ENCODE results near the gene PSME2. TPM values are rescaled to one million over a fixed set of nuclear protein-coding genes. Genes with fewer than 3 reads are reported as not detected.

The PSME2 gene
- total RNA-seq, 2 experiments from 2014 or later = 635 to 636 TPM

- POLR2A ChIA-PET = interaction anchor here (2.5 to 4.0 kb wide), 3 partner anchors 8 to 25 kb away, joined by 32 to 56 read pairs (median 48); partner anchors contain the start of genes DCAF11, IRF9, NRL and PSME2
- peak; percentile 49 for DNase-seq
These were observed 7.0 kb downstream of the PSME2 start for GRCh38 chr14:24139272-24139934.

GRCh38 chr14:24138396-24139271 lies 7.8 kb downstream of the PSME2 start:
- ChIA-PET POLR2A (interaction anchor here (0.5 to 8.7 kb wide), 5 partner anchors 8 to 44 kb away, joined by 3 to 119 read pairs (median 56); partner anchors contain the start of genes DCAF11, IRF9, NRL and PSME2), CTCF (interaction anchor here (1.5 to 5.2 kb wide), 5 partner anchors 22 to 30 kb away, joined by 3 to 43 read pairs (median 8); partner anchors contain the start of genes DCAF11, IRF9 and NRL)

More at GRCh38 chr14:24139272-24139934, 7.0 kb downstream of the PSME2 start:
- Mint-ChIP-seq H3K4me1 (ENCODE audit: low read depth) (peaks cover 62% of the 10 kb centered on the region), H3K4me3 (peak overlapping the region; percentile 97), H3K36me3 (ENCODE audit: low read depth) (peaks cover 69% of the 10 kb centered on the region), H3K27me3 (ENCODE audit: low read depth) (no peaks in the 10 kb centered on the region), H3K9me3 (ENCODE audit: insufficient read depth) (no peaks in the 10 kb centered on the region), H3K27ac (peak overlapping the region; percentile 68)
- ATAC-seq = no peak
- CTCF ChIA-PET = interaction anchor here (1.5 to 5.2 kb wide), 3 partner anchors 21 to 30 kb away, joined by 3 to 37 read pairs (median 4); partner anchors contain the start of gene IRF9

GRCh38 chr14:24137529-24138395 lies 8.6 kb downstream of the PSME2 start:
- no peaks in the 10 kb centered on the region for H3K27me3 Mint-ChIP-seq (ENCODE audit: low read depth)
- peak overlapping the region; percentile 91 for H3K27ac Mint-ChIP-seq
- CTCF ChIA-PET = interaction anchor here (0.7 to 5.2 kb wide), 6 partner anchors 9 to 170 kb away, joined by 3 to 43 read pairs (median 16); partner anchors contain the start of genes DCAF11, IRF9, NRL and PSME2
- peaks cover 56% of the 10 kb centered on the region for H3K36me3 Mint-ChIP-seq (ENCODE audit: low read depth)
- ATAC-seq (no peak), DNase-seq (no peak)
- no peaks in the 10 kb centered on the region for H3K9me3 Mint-ChIP-seq (ENCODE audit: insufficient read depth)
- peak overlapping the region; percentile 86 for H3K4me3 Mint-ChIP-seq
- H3K4me1 Mint-ChIP-seq (ENCODE audit: low read depth) = peaks cover 49% of the 10 kb centered on the region
- POLR2A ChIA-PET = interaction anchor here (0.6 to 8.7 kb wide), 7 partner anchors 9 to 73 kb away, joined by 3 to 119 read pairs (median 7); partner anchors contain the start of genes DCAF11, IRF9, NRL and PSME2

More at GRCh38 chr14:24138396-24139271, 7.8 kb downstream of the PSME2 start:
- no peak for DNase-seq
- H3K27me3 Mint-ChIP-seq (ENCODE audit: low read depth) = no peaks in the 10 kb centered on the region
- ATAC-seq = no peak
- peak overlapping the region; percentile 68 for H3K27ac Mint-ChIP-seq
- H3K4me1 Mint-ChIP-seq (ENCODE audit: low read depth) = peaks cover 54% of the 10 kb centered on the region
- H3K9me3 Mint-ChIP-seq (ENCODE audit: insufficient read depth) = no peaks in the 10 kb centered on the region
- peak overlapping the region; percentile 97 for H3K4me3 Mint-ChIP-seq
- H3K36me3 Mint-ChIP-seq (ENCODE audit: low read depth) = peaks cover 63% of the 10 kb centered on the region

- ATAC-seq (no peak), DNase-seq (peak; percentile 32)
- ChIA-PET CTCF (interaction anchor here (0.7 to 5.2 kb wide), 8 partner anchors 10 to 174 kb away, joined by 3 to 43 read pairs (median 6); partner anchors contain the start of genes DCAF11, IRF9, LTB4R and NRL), POLR2A (interaction anchor here (0.6 to 8.7 kb wide), 12 partner anchors 10 to 85 kb away, joined by 3 to 119 read pairs (median 6); partner anchors contain the start of genes CARMIL3, CHMP4A, DCAF11 and IPO4)
- no peaks in the 10 kb centered on the region for H3K9me3 Mint-ChIP-seq (ENCODE audit: insufficient read depth)
- no peaks in the 10 kb centered on the region for H3K27me3 Mint-ChIP-seq (ENCODE audit: low read depth)
- peaks cover 52% of the 10 kb centered on the region for H3K36me3 Mint-ChIP-seq (ENCODE audit: low read depth)
- H3K27ac Mint-ChIP-seq = peak overlapping the region; percentile 91
- H3K4me1 Mint-ChIP-seq (ENCODE audit: low read depth) = peaks cover 51% of the 10 kb centered on the region
- H3K4me3 Mint-ChIP-seq = peak overlapping the region; percentile 86
These were observed 9.5 kb downstream of the PSME2 start for GRCh38 chr14:24136684-24137528.

GRCh38 chr14:24135834-24136683 lies 10.4 kb downstream of the PSME2 start, which contains the start of gene PSME1:
Gene PSME1, plus strand, starts transcription at chr14:24136194. Its CDS starts 69 bp downstream, at chr14:24136263.
- ChIA-PET POLR2A (interaction anchor here (0.5 to 8.7 kb wide), 17 partner anchors 9 to 174 kb away, joined by 3 to 119 read pairs (median 5); partner anchors contain the start of genes CARMIL3, CHMP4A, DCAF11 and IPO4), CTCF (interaction anchor here (0.6 to 5.2 kb wide), 10 partner anchors 9 to 175 kb away, joined by 3 to 43 read pairs (median 5); partner anchors contain the start of genes DCAF11, IRF9, LTB4R and NRL)
- DNase-seq (peak; percentile 95), ATAC-seq (peak; percentile 91)
- H3K9me3 Mint-ChIP-seq (ENCODE audit: insufficient read depth) = no peaks in the 10 kb centered on the region
- peaks cover 47% of the 10 kb centered on the region for H3K36me3 Mint-ChIP-seq (ENCODE audit: low read depth)
- H3K27ac Mint-ChIP-seq = peak within 1 kb of the TSS; percentile 91
- peaks cover 54% of the 10 kb centered on the region for H3K4me1 Mint-ChIP-seq (ENCODE audit: low read depth)
- peak within 1 kb of the TSS; percentile 86 for H3K4me3 Mint-ChIP-seq
- H3K27me3 Mint-ChIP-seq (ENCODE audit: low read depth) = no peaks in the 10 kb centered on the region

- CTCF ChIA-PET = interaction anchor here (0.6 to 5.2 kb wide), 8 partner anchors 12 to 77 kb away, joined by 3 to 43 read pairs (median 8); partner anchors contain the start of genes DCAF11, IRF9, NRL and PSME2
- peak overlapping the region; percentile 86 for H3K27ac Mint-ChIP-seq
These were observed 10.9 kb downstream of the PSME2 start for GRCh38 chr14:24135584-24135833.

GRCh38 chr14:24133735-24134134 lies 12.7 kb downstream of the PSME2 start:
- H3K27me3 Mint-ChIP-seq (ENCODE audit: low read depth) = no peaks in the 10 kb centered on the region
- no peak overlapping the region for H3K27ac Mint-ChIP-seq
- CTCF ChIA-PET = interaction anchor here (0.9 to 2.3 kb wide), 5 partner anchors 17 to 28 kb away, joined by 3 to 9 read pairs (median 3); partner anchors contain the start of genes DCAF11, IRF9 and NRL
- POLR2A ChIA-PET = interaction anchor here (1.4 to 8.7 kb wide), 4 partner anchors 8 to 27 kb away, joined by 3 to 119 read pairs (median 12); partner anchors contain the start of genes DCAF11, EMC9, IRF9 and NRL
- no peak overlapping the region for H3K4me3 Mint-ChIP-seq
- peaks cover 25% of the 10 kb centered on the region for H3K36me3 Mint-ChIP-seq (ENCODE audit: low read depth)
- peaks cover 46% of the 10 kb centered on the region for H3K4me1 Mint-ChIP-seq (ENCODE audit: low read depth)
- no peak for ATAC-seq
- DNase-seq = no peak
- H3K9me3 Mint-ChIP-seq (ENCODE audit: insufficient read depth) = no peaks in the 10 kb centered on the region

More at GRCh38 chr14:24135584-24135833, 10.9 kb downstream of the PSME2 start:
- Mint-ChIP-seq H3K4me3 (peak overlapping the region; percentile 86), H3K36me3 (ENCODE audit: low read depth) (peaks cover 42% of the 10 kb centered on the region), H3K27me3 (ENCODE audit: low read depth) (no peaks in the 10 kb centered on the region), H3K9me3 (ENCODE audit: insufficient read depth) (no peaks in the 10 kb centered on the region), H3K4me1 (ENCODE audit: low read depth) (peaks cover 58% of the 10 kb centered on the region)
- POLR2A ChIA-PET = interaction anchor here (0.6 to 8.7 kb wide), 11 partner anchors 9 to 175 kb away, joined by 3 to 119 read pairs (median 6); partner anchors contain the start of genes CHMP4A, DCAF11, IPO4 and IRF9
- peak; percentile 3 for ATAC-seq
- peak; percentile 36 for DNase-seq

GRCh38 chr14:24132976-24133375 lies 13.4 kb downstream of the PSME2 start:
- ChIA-PET CTCF (interaction anchor here (0.7 to 2.3 kb wide), 6 partner anchors 8 to 75 kb away, joined by 3 to 9 read pairs (median 4); partner anchors contain the start of gene EMC9), POLR2A (interaction anchor here (1.0 to 8.7 kb wide), 7 partner anchors 8 to 28 kb away, joined by 3 to 119 read pairs (median 5); partner anchors contain the start of genes DCAF11, EMC9, IRF9 and NRL)
- DNase-seq (no peak), ATAC-seq (no peak)
- peaks cover 18% of the 10 kb centered on the region for H3K36me3 Mint-ChIP-seq (ENCODE audit: low read depth)
- H3K9me3 Mint-ChIP-seq (ENCODE audit: insufficient read depth) = no peaks in the 10 kb centered on the region
- peaks cover 41% of the 10 kb centered on the region for H3K4me1 Mint-ChIP-seq (ENCODE audit: low read depth)
- H3K4me3 Mint-ChIP-seq = no peak overlapping the region
- no peaks in the 10 kb centered on the region for H3K27me3 Mint-ChIP-seq (ENCODE audit: low read depth)
- peak overlapping the region; percentile 83 for H3K27ac Mint-ChIP-seq
